ENCODE data around the gene IVL. TPM values are rescaled to one million over a fixed set of nuclear protein-coding genes. Genes with fewer than 3 reads are reported as not detected.
A peak's percentile ranks its signal among the peaks of the same experiment; 100 is the strongest.

The IVL gene
- total RNA-seq, 1 donor from 2014 or later: not detected

GRCh38 chr1:152866321-152866720 is 42.0 kb upstream of the IVL start:
- H3K9me3 Mint-ChIP-seq: no peaks in the 10 kb centered on the region
- no peak for TF ChIP-seq CTCF (IDR thresholded peaks at IDR 0.05)
- no peaks in the 10 kb centered on the region for H3K36me3 Mint-ChIP-seq (ENCODE audit: low read depth)
- H3K27ac Mint-ChIP-seq: no peak overlapping the region
- H3K4me1 Mint-ChIP-seq: no peaks in the 10 kb centered on the region
- ChIA-PET POLR2A (no interaction called here), CTCF (no interaction called here)
- H3K27me3 Mint-ChIP-seq: peaks cover 1% of the 10 kb centered on the region
- intact Hi-C loops (cut with micrococcal nuclease): no loop called here
- DNase-seq: no peak
- no peak for ATAC-seq (ENCODE audit: low read depth)
- no peak overlapping the region for H3K4me3 Mint-ChIP-seq

DNA sequence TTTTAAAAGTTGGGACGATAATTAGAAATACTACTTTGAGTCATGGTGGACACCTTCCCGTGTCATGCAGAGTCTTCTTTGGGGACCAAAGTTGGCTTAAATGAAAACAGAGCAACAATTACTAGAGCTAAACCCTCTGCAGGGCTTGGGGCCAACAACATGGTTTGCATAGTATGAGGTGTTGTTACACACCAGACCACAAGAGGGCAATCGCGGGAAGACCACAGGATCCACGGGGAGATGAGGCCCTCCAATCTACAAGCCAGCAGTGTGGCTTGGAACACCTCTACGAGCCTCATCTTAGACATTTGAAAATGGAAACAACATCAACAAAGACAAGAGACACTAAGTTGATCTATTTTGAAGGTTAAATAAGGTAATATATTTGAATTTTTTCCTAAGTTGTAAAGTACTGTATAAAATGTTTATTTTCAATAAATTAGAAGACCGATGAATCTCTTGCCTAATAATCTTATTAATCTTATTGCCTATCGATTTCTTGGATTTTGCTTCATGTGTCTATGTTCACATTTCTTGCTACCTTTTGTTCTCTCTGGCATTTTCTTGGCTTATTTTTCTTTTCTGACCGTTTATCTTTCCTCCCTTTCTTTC is 38.4 kb upstream of the IVL start:
- Mint-ChIP-seq H3K4me1 (peaks cover 8% of the 10 kb centered on the region), H3K36me3 (ENCODE audit: low read depth) (no peaks in the 10 kb centered on the region), H3K9me3 (no peaks in the 10 kb centered on the region), H3K27ac (no peak overlapping the region), H3K4me3 (no peak overlapping the region), H3K27me3 (no peaks in the 10 kb centered on the region)
- ChIA-PET CTCF (interaction anchor here (0.6 to 1.8 kb wide), 5 partner anchors 318 to 421 kb away, joined by 3 to 8 read pairs (median 3); no protein-coding TSS in a partner anchor), POLR2A (interaction anchor here (0.6 kb wide), 1 partner anchor 110 kb away, joined by 3 read pairs; no protein-coding TSS in a partner anchor)
- peak; percentile 99 for TF ChIP-seq CTCF (IDR thresholded peaks at IDR 0.05)
- intact Hi-C loops (cut with micrococcal nuclease): loop anchor here (1.0 kb wide), 1 partner anchor 353 kb away; no protein-coding TSS in a partner anchor
- peak; percentile 34 for DNase-seq
- no peak for ATAC-seq (ENCODE audit: low read depth)

- ATAC-seq (ENCODE audit: low read depth) (no peak), DNase-seq (no peak)
- ChIA-PET CTCF (interaction anchor here (0.7 to 1.8 kb wide), 3 partner anchors 15 to 407 kb away, joined by 3 to 8 read pairs (median 3); no protein-coding TSS in a partner anchor), POLR2A (no interaction called here)
- no peak for TF ChIP-seq CTCF (IDR thresholded peaks at IDR 0.05)
- H3K36me3 Mint-ChIP-seq (ENCODE audit: low read depth): no peaks in the 10 kb centered on the region
- no peak overlapping the region for H3K4me3 Mint-ChIP-seq
- H3K4me1 Mint-ChIP-seq: peaks cover 8% of the 10 kb centered on the region
- peaks cover 7% of the 10 kb centered on the region for H3K27me3 Mint-ChIP-seq
- H3K9me3 Mint-ChIP-seq: no peaks in the 10 kb centered on the region
- no peak overlapping the region for H3K27ac Mint-ChIP-seq
- intact Hi-C loops (cut with micrococcal nuclease): no loop called here
Observed at GRCh38 chr1:152870831-152871730, 37.3 kb upstream of the IVL start.

DNA sequence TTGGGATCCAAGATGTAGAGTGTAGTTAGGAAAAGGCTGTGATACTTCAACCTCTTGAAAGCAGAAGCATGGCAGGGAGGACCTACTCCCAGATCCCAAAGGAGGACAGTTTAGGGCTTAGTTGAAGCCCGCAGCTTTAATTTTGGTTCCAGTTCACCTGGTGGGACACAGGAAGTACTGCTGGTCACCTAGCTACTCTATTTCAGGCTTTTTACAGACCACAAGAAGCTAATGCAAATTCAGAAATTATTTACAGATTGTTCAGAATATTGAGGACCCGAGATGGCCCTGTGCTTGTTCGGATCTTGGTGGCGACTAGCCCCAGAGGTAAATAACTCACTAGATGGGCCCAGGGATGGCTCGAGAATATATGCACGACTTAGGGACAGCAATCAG is 36.6 kb upstream of the IVL start:
- TF ChIP-seq CTCF (IDR thresholded peaks at IDR 0.05): no peak
- ATAC-seq (ENCODE audit: low read depth): no peak
- Mint-ChIP-seq H3K4me1 (peaks cover 8% of the 10 kb centered on the region), H3K27ac (no peak overlapping the region), H3K4me3 (no peak overlapping the region), H3K27me3 (peaks cover 7% of the 10 kb centered on the region), H3K36me3 (ENCODE audit: low read depth) (no peaks in the 10 kb centered on the region), H3K9me3 (no peaks in the 10 kb centered on the region)
- intact Hi-C loops (cut with micrococcal nuclease): no loop called here
- ChIA-PET POLR2A (no interaction called here), CTCF (no interaction called here)
- DNase-seq: no peak

GRCh38 chr1:152873495-152873894 is 34.9 kb upstream of the IVL start:
- intact Hi-C loops (cut with micrococcal nuclease): no loop called here
- H3K36me3 Mint-ChIP-seq (ENCODE audit: low read depth): no peaks in the 10 kb centered on the region
- POLR2A ChIA-PET: no interaction called here
- H3K4me3 Mint-ChIP-seq: no peak overlapping the region
- CTCF ChIA-PET: interaction anchor here (1.0 kb wide), 1 partner anchor 404 kb away, joined by 5 read pairs; no protein-coding TSS in a partner anchor
- H3K27me3 Mint-ChIP-seq: peaks cover 12% of the 10 kb centered on the region
- no peaks in the 10 kb centered on the region for H3K9me3 Mint-ChIP-seq
- no peak for DNase-seq
- no peak for TF ChIP-seq CTCF (IDR thresholded peaks at IDR 0.05)
- no peak for ATAC-seq (ENCODE audit: low read depth)
- H3K4me1 Mint-ChIP-seq: peaks cover 8% of the 10 kb centered on the region
- H3K27ac Mint-ChIP-seq: no peak overlapping the region

Data from activated B cell treated with CpG ODN at 0.5 μM for 24 hours (primary cell).